ENCODE measurements around the gene APOB. TPM values are rescaled to one million over a fixed set of nuclear protein-coding genes. Genes with fewer than 3 reads are reported as not detected.

The APOB gene
- total and polyA plus RNA-seq, 2 of the 13 experiments (the other 11 are each of a cell fraction or from before 2014, with no cell fraction given) = 1,569 to 2,515 TPM

DNA sequence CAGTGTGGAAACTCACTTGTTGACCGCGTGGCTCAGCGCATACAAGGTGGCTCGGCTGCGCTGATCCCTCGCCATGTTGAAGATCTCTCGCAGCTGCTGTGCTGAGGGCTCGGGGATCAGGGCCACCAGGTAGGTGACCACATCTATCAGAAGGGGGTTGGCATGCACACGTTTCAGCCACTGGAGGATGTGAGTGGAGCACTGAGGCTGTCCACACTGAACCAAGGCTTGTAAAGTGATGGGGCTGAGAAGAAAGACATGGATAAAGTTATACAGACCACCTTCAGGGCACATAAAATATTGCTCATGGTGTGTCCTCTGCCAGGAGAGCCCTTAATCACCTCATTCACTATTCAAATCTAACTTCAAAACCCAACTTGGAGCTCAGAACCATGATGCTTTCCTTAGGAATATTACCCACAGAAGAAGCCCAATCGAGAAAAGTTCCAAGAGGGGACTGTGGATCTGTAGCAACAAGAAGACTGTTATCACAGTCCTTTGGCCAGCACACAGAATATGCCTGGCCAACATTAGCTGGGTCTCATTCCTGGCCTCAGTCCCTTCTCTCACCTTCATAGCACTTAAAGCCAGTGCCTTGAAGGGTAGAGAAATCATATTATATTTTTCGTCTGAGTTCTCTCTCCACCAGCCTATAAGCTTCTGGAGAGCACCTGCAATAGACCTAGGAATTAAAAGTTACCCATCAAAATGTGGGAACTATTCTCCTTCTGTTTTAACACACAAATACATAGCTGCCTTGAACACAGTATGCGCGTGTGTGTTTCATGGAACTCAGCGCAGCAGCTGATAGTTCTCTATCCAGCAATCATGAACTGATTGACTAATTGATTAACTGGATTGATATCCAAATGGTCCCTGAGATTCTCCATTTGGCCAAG, 11.3 kb downstream of the APOB start (continued):
- TF ChIP-seq, protein P1, sequence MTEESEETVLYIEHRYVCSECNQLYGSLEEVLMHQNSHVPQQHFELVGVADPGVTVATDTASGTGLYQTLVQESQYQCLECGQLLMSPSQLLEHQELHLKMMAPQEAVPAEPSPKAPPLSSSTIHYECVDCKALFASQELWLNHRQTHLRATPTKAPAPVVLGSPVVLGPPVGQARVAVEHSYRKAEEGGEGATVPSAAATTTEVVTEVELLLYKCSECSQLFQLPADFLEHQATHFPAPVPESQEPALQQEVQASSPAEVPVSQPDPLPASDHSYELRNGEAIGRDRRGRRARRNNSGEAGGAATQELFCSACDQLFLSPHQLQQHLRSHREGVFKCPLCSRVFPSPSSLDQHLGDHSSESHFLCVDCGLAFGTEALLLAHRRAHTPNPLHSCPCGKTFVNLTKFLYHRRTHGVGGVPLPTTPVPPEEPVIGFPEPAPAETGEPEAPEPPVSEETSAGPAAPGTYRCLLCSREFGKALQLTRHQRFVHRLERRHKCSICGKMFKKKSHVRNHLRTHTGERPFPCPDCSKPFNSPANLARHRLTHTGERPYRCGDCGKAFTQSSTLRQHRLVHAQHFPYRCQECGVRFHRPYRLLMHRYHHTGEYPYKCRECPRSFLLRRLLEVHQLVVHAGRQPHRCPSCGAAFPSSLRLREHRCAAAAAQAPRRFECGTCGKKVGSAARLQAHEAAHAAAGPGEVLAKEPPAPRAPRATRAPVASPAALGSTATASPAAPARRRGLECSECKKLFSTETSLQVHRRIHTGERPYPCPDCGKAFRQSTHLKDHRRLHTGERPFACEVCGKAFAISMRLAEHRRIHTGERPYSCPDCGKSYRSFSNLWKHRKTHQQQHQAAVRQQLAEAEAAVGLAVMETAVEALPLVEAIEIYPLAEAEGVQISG (CRISPR knock-in tag; IDR thresholded peaks at IDR 0.05) = peak; percentile 24; the same call in 1 of the 2 replicates
- TF ChIP-seq ZNF382 (CRISPR knock-in tag; IDR thresholded peaks at IDR 0.05; ENCODE audit: borderline replicate concordance) (no peak), HDAC2 (CRISPR knock-in tag; IDR thresholded peaks at IDR 0.05) (no peak), ZKSCAN5 (CRISPR knock-in tag; IDR thresholded peaks at IDR 0.05) (no peak), ZNF260 (CRISPR knock-in tag; IDR thresholded peaks at IDR 0.05; ENCODE audit: borderline replicate concordance, low read depth) (no peak), KDM4B (CRISPR knock-in tag; IDR thresholded peaks at IDR 0.05) (no peak), ZNF577 (CRISPR knock-in tag; IDR thresholded peaks at IDR 0.05; ENCODE audit: borderline replicate concordance, low read depth) (no peak), GFI1 (CRISPR knock-in tag; IDR thresholded peaks at IDR 0.05; ENCODE audit: borderline replicate concordance) (no peak), ZBTB7A (CRISPR knock-in tag; IDR thresholded peaks at IDR 0.05) (no peak), ZNF33A (CRISPR knock-in tag; IDR thresholded peaks at IDR 0.05; ENCODE audit: borderline replicate concordance) (no peak), MEF2D (CRISPR knock-in tag; IDR thresholded peaks at IDR 0.05) (no peak), TOPORS (CRISPR knock-in tag; IDR thresholded peaks at IDR 0.05) (peak; percentile 34; the same call in 1 of the 2 replicates)
- TF ChIP-seq, protein P2, sequence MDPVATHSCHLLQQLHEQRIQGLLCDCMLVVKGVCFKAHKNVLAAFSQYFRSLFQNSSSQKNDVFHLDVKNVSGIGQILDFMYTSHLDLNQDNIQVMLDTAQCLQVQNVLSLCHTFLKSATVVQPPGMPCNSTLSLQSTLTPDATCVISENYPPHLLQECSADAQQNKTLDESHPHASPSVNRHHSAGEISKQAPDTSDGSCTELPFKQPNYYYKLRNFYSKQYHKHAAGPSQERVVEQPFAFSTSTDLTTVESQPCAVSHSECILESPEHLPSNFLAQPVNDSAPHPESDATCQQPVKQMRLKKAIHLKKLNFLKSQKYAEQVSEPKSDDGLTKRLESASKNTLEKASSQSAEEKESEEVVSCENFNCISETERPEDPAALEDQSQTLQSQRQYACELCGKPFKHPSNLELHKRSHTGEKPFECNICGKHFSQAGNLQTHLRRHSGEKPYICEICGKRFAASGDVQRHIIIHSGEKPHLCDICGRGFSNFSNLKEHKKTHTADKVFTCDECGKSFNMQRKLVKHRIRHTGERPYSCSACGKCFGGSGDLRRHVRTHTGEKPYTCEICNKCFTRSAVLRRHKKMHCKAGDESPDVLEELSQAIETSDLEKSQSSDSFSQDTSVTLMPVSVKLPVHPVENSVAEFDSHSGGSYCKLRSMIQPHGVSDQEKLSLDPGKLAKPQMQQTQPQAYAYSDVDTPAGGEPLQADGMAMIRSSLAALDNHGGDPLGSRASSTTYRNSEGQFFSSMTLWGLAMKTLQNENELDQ (CRISPR knock-in tag; IDR thresholded peaks at IDR 0.05; ENCODE audit: borderline replicate concordance) = no peak
- TF ChIP-seq, protein P3, sequence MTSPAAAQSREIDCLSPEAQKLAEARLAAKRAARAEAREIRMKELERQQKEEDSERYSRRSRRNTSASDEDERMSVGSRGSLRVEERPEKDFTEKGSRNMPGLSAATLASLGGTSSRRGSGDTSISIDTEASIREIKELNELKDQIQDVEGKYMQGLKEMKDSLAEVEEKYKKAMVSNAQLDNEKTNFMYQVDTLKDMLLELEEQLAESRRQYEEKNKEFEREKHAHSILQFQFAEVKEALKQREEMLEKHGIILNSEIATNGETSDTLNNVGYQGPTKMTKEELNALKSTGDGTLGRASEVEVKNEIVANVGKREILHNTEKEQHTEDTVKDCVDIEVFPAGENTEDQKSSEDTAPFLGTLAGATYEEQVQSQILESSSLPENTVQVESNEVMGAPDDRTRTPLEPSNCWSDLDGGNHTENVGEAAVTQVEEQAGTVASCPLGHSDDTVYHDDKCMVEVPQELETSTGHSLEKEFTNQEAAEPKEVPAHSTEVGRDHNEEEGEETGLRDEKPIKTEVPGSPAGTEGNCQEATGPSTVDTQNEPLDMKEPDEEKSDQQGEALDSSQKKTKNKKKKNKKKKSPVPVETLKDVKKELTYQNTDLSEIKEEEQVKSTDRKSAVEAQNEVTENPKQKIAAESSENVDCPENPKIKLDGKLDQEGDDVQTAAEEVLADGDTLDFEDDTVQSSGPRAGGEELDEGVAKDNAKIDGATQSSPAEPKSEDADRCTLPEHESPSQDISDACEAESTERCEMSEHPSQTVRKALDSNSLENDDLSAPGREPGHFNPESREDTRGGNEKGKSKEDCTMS (CRISPR knock-in tag; conservative IDR thresholded peaks at IDR 0.05) = no peak
- TF ChIP-seq, protein P4, sequence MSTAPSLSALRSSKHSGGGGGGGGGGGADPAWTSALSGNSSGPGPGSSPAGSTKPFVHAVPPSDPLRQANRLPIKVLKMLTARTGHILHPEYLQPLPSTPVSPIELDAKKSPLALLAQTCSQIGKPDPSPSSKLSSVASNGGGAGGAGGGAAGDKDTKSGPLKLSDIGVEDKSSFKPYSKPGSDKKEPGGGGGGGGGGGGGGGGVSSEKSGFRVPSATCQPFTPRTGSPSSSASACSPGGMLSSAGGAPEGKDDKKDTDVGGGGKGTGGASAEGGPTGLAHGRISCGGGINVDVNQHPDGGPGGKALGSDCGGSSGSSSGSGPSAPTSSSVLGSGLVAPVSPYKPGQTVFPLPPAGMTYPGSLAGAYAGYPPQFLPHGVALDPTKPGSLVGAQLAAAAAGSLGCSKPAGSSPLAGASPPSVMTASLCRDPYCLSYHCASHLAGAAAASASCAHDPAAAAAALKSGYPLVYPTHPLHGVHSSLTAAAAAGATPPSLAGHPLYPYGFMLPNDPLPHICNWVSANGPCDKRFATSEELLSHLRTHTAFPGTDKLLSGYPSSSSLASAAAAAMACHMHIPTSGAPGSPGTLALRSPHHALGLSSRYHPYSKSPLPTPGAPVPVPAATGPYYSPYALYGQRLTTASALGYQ (CRISPR knock-in tag; IDR thresholded peaks at IDR 0.05) = no peak

All from HepG2 (cell line).